HL-60/S4 treated with phorbol 12-myristate 13-acetate at 8.2 ng/mL for 4 days and 3 days (cell line): ENCODE results near the gene RGL2.
"Not testable (repeated sequence)": the region's sequence is repeated elsewhere in the genome, so short reads cannot be mapped to it uniquely, and the experiment has no call there.

Source experiments
- in situ Hi-C: fragments of 300-500 bp; cut with MboI; formaldehyde crosslinking; loops from 2 replicates; pipeline ENCODE4 v1.15.0; 2022; ENCODE audit warnings: low sequenced_read_pairs

RGL2 gene

GRCh38 chr6:33296797-33297405 is 1.8 kb downstream of the RGL2 start:
- in situ Hi-C loops, result no loop called here

GRCh38 chr6:33295621-33296369 is 2.9 kb downstream of the RGL2 start:
- in situ Hi-C loops, result no loop called here

- in situ Hi-C loops, result no loop called here
These were observed 4.5 kb downstream of the RGL2 start for GRCh38 chr6:33294086-33294823.

DNA sequence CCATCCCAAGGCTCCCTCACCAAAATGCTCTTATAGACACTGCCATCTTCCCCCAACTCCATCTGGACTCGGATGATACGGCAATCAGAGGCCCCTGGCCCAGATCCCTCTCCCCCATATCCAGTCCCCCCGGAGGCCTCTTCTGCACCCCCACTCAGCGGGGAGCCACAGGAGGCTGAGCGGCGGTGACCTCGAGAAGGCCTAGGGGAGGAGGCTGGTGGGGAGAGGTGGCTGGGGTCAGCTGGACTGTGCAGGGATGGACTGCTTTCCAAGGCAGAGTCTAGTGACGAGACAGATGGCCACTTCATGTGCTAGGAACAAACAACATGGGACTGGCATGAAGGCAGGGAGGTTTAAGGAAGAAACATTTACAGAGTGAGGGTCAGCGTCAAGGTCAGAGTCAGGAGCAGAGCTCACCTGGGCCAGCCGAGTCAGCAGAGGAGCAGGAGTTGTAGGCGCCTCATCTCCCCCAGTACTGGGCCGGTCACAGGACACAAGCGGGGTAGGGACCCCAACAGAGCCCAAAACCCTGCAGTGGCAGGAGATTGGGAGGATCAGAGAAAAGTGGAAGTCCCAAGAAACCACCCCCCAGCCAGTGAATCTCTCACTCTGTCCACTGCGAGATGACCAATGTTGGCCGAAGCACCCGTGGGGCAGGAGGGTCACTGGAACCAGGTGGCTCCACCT is 5.6 kb downstream of the RGL2 start:
- in situ Hi-C loops, result no loop called here

DNA sequence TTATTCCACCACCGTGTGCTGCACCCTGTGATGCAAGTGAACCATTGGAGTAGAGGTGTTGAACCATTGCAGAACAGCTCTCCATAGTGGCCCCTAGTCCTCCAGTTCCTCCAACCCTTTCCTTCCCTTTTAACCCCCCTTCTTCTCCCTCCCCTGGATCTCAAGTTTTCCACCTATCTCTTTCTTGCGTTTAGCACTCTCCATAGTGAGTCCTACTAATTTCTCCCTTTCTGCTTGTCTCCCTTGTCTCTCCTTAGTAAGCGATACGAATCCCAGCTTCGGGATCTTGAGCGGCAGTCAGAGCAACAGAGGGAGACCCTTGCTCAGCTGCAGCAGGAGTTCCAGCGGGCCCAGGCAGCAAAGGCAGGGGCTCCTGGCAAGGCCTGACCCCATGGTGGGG is 8.3 kb downstream of the RGL2 start:
- in situ Hi-C loops, result no loop called here

GRCh38 chr6:33289784-33290315 is 8.9 kb downstream of the RGL2 start:
- in situ Hi-C loops, result no loop called here

DNA sequence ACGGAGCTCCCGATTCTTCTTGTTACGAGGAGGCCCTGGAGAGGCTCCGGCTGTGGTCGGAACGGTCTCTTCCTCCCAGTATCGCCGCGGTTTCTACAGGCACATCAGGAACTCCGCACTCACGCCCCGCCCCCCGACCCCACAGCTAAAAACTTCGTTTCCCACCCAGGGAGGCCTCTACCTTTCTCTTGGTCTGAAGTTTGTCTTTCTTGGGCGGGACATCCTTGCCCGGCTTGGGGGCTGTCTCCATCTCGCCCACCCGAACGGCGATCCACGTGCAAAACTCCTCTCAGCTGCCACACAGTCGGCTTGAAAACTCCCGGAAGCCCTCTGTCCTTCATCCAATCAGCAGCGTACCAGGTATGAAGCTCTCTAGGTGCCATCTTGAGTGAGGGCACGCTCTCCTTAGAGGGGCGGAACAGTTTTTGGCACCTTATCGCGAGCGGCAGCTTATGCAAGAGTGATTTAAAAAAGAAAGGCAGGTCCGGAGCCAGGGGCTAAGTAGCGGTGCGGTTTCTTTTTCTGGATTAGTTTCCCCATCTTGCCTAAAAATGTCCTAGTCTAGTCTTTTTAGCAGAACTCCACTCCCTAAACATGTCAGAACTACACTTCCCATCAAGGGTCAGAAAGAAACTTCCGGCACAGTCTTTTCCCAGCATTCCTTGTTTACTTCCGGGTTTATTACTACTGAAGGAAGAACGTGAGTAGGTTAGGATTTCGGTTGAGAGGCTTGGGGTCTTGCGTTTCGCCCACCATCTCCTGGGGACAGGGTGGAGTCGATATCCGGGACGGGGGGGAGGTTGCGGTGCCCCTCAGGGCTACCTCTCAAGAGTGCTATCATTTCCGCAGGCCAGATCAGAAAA is 9.6 kb downstream of the RGL2 start, which contains the start of the genes PFDN6 and WDR46:
TSS of gene PFDN6 (plus strand) at position 681 of the 863 bp plus-strand sequence. CDS start 256 bp downstream, outside the sequence.
TSS of gene WDR46 (minus strand) at position 319 of the 863 bp plus-strand sequence. CDS start at position 250, 69 bp downstream.
- in situ Hi-C loops, result no loop called here

GRCh38 chr6:33288141-33288920 is 10.4 kb downstream of the RGL2 start:
- in situ Hi-C loops, result no loop called here

DNA sequence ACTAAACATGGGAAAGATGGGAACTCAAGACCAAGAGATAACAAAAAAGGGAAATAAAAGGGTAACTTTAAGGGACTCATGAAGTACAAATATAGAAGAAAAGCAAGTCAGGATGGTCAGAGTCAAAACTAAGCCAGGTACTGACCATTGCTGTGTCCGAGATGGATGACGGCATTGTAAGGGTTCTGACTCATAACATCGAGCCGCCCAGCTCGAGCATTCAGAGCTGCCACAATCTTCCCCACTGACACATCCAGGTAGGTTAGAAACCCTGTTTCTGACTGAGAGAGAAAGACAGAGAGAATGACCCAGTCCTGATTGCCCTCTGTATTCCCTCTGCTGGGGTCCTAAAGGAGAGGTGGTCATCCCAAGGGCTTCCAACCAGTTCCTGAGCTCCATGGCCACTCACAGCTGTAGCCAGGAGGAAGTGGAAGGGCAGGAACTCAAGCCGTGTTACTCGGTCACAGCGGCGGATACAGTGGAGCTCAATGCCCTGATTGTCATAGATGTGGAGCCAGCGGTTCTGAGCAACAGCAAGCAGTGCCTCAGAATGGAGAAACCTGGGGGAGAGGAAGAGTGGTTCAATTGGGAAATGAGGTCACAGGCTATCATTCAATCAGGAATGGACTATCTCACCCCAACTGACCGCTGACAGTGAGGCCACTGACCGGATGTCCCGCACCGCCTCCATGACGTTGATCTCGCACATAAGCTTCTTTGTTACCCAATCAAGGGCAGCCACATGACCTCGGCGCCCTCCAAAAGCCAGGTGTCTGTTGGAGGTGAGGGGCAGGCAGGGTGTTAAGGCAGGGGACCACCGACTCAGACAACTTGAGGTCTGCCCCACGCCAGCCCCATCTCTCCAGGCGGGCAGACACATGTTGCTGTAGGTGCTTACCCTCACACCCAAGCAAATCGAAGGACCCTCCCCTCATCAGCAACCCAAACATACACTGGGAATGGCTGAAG is 11.5 kb downstream of the RGL2 start:
- in situ Hi-C loops, result no loop called here

DNA sequence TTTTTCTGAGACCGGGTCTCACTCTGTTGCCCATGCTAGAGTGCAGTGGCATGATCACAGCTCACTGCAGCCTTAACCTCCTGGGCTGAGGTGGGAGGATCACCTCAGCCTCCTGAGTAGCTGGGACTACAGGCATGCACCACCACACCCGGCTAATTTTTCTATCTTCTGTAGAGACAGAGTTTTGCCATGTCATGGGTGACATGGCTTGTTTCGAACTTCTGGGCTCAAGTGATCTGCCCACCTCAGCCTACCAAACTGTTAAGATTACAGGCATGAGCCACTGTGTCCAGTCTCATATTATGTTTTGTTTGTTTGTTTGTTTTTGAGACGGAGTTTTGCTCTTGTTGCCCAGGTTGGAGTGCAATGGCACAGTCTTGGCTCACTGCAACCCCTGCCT is 13.5 kb downstream of the RGL2 start:
- in situ Hi-C loops, result not testable (repeated sequence)

- in situ Hi-C loops, result no loop called here
These were observed 18.2 kb downstream of the RGL2 start for GRCh38 chr6:33280539-33280938.

GRCh38 chr6:33279971-33280511 is 18.7 kb downstream of the RGL2 start:
- in situ Hi-C loops, result no loop called here

DNA sequence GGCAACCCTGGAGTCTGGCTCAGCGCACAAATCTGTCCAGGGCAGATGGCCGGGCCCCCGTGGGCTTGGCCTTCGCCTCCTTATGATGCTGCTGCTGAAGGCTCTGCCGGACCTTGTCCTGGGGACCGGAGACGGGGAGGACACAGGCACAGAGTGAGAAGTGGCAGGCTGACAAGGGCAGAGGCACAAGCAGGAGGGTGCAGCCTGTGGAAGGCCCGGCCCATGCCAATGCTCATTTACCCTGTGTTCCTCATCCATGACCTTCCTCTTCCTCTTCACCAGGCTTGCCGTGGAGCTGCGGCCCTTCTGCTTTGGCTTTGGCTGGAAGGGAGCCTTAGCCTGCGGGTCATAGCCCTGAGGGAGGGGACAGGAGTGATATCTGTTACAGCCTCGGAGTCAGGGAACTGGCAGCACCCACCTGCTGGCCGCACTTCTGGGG is 19.5 kb downstream of the RGL2 start:
- in situ Hi-C loops, result no loop called here

- in situ Hi-C loops, result no loop called here
These were observed 19.9 kb downstream of the RGL2 start for GRCh38 chr6:33278810-33279209.

- in situ Hi-C loops, result no loop called here
These were observed 20.4 kb downstream of the RGL2 start for GRCh38 chr6:33278392-33278741.

GRCh38 chr6:33277663-33278391 is 20.9 kb downstream of the RGL2 start:
- in situ Hi-C loops, result no loop called here
